GM19025 (cell line): ENCODE results near the gene MYT1.

Experiments used
- ATAC-seq: cut with Tn5 transposase; IDR thresholded peaks from one replicate; pipeline ENCODE4 v1.9.1; 2021; ENCODE audit warnings: mild to moderate bottlenecking, low read depth, moderate library complexity; ENCODE audit not compliant: unreplicated experiment

Gene MYT1

DNA sequence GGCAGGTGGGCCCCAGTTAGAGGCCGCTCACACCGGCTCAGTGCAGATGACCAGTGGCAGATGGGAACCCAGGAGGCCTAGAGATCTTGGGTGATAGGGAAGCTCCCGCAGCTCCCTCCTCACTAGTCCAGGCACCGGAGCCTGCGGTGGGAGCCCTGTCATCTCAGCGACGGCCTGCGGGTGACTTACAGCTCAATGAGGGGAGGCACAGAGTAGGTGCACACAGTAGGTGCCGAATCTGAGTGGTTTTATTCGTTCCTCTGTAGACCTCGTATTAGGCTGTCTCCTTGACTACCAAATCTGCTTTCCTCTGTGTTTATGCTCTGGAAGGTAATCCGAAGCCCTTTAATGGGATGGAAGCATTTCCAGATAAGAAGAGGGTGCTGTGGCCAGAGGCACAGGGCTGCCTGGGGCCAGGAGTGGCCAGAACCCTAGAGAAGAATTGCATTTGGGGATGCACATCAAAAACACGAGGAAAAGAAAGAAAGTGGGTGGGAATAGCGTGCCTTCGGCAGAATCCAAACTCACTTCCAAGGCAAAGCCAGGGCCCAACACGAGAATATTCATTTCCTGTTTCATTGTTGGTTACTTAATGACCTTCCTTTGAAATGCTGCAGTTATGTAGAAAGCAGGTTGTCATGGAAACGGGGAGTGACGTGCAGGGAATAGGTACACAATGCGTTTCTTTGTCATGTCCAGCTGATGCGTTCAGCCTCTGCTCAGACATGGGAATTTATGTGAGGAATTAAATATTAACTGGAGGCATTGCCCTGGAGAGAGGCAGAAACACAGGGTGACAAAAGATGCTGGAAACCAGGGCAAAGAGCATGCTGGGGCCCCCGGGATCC, 24.7 kb downstream of the MYT1 start:
- no peak for ATAC-seq

DNA sequence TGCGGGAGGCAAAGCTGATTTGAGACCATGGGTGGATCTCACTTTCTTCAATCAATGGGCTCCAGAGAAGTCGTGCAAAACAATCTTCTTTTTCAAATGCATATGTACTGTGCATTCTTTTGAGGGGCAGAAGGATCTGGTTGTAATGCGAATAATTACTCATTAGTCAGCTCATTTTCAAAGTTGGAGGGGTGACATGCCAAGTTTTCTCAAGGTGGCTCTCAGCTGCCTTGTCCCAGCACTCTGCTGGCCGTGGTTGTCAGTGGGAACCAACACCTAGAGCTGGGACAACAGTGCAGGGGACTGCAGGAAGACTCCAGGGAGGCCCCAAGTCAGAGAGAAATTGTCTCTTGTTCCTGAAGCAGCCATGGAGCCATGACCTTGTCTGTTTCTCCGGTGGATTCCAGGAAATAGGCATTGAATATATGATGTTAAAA, 25.3 kb downstream of the MYT1 start:
- no peak for ATAC-seq

DNA sequence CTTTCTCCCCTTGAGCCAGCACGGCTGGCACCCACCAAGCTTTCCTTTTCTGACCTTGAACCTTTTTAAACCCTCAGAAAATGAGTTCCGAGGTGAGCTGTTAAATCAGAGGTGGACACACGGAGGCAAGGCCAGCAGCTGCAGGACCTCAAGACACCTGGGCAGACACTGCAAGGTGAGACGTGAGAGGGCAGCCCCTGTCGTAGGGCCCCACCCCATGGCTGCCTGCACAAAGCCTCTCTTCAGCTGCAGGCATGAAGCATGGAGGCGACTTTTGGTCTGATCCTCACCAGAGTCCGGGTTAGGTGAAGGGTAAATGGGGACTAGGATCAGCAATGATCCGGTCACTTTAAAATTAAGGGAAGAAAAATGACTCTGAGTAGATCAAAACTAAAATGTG, 25.7 kb downstream of the MYT1 start:
- ATAC-seq, result no peak

DNA sequence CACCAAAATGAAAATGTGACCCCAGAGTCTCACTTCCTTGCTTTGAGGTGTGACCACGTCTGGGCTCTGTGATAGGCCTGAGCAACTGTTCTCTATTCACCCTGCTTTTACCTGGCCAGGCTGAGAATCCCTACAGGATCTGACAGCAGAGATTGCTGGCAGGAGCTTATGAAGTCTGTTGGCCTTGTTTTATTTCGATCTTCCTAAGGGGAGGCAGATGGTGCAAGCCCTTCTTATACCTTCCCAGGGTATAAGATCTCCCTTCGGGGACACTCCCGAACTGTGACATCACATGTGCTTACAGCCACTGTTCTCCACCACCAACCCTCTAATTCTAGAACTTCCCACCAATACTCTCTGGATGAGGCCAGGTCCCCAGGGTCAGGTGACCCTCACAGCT, 26.8 kb downstream of the MYT1 start:
- ATAC-seq, result no peak

DNA sequence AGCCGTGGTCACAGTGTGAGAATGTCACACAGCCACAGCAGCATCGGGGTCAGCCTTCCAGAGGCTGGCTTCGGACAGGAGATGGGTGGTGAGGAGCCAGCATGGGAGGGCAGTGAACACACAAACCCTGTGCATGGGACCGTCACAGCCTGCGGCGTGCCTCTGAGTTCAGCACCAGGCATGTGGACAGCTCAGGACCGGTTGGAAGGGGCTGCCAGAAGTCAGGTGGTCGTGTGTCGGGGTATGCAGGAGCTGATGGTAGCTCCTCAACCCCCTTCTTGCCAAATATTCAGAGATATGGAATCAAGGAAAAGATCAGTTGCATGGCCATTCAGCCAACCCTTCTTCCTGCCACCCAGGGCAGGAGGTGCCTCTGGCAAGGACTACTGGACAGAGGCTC, 28.2 kb downstream of the MYT1 start:
- no peak for ATAC-seq

DNA sequence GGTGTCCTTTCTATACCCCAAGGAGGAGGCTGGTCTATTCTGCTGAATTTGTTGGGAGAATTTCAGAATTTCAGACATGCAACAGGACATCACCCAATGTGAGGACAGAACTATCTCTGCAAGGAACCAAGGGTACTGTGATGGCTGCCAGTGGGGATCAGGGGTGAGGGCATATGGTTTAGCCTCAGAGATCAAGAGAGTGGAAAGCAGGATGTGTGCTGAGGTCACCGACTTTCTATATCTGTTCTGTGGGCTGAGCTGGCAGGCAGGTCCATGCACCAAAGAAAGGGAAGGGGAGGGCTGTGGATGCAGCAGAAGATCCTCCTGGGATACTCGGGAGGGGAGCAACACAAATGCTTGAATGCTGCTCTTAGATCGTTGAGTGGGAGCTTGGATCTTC, 28.8 kb downstream of the MYT1 start:
- ATAC-seq, result no peak

DNA sequence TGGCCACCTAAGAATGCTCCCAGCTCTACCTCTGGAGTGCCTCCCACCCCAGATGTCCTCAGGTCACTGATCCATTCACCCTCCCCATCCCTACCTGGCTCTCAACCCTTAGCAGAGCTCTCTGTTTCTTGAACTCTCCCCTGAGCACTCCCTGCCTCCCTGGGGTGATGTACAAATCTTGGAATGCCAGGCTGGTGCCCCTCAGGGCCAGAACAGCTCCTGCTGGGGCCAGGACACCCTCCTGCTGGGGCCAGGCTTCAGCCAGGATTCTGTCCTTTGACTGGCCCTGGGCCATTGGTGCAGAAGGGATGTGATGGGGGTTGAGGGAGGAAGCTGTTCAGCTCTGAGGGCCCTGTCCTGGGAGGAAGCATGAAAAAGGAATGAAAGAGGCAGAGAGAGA, 30.0 kb downstream of the MYT1 start:
- no peak for ATAC-seq

DNA sequence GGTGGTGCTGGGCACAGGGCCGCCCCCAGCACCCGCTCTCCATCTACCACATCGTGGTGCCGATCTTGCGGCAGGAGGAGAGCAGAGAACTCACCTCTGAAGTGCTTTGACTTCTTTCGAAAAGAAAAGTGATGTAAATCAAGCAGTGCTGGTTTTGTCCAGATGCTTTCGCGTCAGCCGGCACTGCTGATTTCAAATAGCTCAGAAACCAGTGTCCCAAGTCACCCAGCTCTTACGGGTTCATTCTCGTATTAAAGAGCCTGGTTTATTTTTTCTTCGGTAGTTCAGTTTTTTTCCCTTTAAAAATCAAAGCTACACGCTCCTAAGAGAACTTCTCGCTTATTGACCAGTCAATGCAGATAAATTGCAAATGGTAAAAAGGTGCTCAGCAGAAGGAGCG, 32.1 kb downstream of the MYT1 start:
- no peak for ATAC-seq

DNA sequence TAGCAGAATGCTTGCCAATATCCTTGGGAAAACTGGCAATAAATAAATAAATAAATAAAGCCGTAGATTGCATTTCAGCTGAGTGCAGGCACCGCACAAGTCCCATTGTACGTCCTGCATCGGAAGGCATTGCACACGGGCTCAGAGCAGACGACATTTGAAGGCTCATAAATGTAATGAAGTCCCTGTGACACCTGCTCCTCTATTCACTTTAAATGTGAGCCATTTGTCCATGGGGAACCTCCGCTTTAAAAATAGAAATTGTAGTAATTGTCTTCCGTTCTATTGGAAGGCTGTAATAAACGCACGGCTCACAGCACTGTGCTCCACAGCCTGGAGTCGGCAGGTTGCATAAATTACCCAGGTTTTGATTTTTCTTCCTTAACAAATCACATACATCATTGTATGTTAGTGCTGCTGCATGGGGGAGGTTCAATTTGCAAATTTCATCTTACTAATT, 32.6 kb downstream of the MYT1 start:
- ATAC-seq, result no peak

DNA sequence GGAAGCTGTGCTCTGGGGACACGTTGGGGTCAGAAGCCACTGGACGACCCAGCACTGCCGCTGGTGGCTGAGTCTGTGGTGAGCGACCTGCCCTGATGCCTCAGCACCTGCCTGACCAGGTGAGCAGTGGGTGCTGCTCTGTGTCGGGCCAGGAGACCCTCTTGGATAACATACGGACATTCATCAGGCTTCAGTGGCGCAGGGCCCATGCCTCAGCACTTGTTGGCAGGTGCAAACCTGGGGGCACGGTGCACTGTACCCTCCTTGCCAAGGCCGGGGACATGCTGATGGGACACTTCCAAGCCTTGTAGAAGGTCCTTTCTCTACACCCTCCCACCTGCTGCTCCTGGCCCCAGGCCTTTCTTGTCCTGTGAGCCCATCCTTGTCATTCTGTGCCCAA, 34.1 kb downstream of the MYT1 start:
- ATAC-seq, result no peak

DNA sequence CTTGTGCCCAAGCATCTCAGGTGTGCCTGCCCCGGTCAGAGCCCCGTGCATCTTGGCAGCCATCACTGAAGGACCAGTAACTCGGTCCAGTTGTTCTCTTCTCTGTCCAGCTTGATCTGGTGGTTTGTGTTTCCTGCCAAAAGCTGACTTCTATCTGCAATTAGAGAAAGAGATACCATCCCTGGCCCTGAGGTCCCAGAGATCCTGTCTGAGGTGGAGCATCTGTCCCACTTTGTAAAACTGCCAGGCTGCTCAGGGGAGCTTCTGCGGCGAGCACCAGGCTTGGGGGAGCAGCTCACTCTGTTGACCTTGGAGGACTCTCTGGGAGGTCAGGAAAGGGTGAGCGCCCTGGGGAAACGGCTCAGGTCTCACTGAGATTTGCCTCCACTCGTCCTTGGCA, 35.1 kb downstream of the MYT1 start:
- no peak for ATAC-seq

DNA sequence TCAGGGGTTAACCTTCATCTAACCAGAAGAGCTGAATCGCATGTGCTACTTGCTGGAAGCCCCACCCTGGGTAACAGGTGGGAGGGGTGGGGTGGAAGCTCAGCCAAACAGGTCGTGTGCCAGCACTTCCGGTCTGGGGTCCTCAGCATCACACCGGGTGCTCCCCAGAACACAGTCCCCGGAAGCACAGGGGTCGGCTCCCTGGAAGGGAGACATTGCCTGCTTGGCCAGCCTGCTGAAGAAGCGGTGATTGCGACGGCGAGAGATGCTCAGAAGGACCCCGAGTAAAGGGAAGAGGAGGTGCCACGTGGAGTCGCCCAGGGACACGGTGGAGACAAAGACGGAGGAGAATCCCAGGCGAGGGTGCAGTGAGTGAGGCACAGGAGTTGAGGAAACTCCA, 36.5 kb downstream of the MYT1 start:
- no peak for ATAC-seq

DNA sequence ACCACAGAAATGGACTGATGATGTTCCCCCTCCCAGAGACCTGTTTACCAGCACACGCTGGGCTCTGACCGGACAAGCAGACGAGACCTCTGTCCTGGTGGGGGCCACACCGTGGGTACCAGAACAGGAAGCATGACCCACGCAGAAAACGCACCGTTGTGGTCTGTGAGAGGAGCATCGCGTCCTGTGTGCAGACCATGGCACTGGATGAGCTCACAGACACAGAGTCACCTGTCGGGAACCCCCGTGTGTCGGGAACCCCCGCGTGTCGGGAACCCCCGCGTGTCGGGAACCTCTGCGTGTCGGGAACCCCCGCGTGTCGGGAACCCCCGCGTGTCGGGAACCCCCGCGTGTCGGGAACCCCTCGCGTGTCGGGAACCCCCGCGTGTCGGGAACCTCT, 37.4 kb downstream of the MYT1 start:
- ATAC-seq, result no peak

DNA sequence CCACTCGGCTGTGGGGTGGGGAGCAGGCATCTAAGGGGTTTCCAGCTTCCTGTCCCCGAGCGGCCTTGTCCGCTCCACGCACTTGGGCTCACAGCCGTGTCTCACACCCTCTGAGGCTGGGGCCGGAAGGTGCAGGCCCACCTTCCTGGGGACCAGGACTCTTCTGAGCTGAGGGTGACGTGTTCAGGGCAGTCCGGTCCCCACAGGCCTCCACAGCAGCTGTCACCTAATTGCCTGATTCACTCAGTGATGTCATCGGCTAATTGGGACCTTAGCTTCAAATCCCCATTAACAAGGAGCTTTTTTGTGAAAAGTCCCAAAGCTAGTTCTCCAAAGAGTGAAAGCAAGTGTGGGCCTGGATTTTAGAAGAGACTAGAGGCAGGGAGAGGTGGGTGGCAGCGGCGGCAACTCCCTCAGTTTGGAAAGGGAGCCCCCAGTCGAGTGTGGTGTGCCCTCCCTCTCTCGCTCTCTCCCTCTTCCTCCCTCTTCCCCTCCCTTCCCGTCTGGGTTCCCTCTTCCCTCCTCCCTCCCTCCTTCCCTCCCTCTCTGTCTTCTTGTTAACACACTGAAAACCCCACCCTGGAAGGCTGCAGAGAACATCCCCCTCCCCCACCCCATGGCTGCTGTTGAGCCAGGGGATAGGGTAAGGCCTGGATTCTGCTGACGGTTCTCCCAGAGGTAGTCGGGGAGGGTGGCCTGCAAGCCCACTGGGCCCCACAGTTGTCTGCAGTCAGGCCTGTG, 39.0 kb downstream of the MYT1 start:
- ATAC-seq, result no peak

DNA sequence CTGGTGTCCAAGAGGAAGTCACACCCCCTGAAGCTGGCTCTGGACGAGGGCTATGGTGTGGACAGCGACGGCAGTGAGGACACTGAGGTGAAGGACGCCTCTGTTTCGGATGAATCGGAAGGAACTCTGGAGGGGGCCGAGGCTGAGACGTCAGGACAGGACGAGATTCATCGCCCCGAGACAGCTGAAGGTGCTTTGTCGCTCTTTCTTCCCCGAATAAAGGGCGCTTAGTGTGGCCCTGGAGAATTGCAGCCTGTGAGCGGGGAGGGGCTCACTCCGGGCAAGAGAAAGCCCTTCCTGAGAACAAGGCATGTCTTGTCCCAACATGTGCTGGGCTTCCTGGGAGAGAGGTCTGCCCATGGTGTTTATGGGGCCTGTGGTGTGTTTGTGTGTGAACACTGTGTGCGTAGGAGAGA, 41.4 kb downstream of the MYT1 start:
- no peak for ATAC-seq

DNA sequence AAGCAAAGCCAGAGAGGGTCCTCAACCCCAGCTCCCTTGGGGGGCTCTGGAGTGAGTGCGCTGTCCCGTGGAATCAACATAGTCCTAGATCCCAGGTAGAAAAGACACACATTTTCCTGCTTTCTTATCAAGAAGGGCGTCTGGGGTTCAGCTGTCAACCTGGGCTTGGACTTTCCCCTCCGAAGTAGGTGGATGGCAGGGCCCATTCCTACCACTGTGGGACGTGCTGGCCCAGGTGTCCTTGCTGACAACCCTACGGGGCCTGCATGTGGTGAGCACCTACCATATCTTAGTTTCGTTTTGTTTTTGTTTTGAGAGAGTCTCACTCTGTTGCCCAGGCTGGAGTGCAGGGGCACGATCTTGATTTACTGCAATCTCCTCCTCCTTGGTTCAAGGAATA, 42.4 kb downstream of the MYT1 start:
- no peak for ATAC-seq

DNA sequence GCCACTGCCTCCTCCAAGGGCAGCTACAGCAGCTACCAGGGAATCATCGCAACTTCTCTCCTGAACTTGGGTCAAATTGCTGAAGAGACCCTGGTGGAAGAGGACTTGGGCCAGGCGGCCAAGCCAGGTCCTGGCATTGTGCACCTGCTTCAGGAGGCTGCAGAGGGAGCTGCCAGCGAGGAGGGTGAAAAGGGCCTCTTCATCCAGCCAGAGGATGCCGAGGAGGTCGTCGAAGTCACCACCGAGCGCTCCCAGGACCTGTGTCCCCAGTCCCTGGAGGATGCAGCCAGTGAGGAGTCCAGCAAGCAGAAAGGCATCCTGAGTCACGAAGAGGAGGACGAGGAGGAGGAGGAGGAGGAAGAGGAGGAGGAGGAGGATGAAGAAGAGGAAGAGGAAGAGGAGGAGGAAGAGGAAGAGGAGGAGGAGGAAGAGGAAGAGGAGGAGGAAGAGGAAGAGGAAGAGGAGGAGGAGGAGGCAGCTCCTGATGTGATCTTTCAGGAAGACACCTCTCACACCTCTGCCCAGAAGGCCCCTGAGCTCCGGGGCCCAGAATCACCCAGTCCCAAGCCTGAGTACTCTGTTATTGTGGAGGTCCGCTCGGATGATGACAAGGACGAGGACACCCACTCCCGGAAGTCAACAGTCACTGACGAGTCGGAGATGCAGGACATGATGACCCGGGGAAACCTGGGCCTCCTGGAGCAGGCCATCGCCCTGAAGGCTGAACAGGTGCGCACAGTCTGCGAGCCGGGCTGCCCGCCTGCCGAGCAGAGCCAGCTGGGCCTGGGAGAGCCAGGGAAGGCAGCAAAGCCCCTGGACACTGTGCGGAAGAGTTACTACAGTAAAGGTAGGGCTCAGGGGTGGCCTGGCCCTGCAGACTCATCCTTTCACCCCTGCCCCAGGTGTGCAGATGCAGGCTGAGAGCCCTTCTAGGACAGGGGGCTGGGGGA, 43.7 kb downstream of the MYT1 start:
- ATAC-seq, result no peak

DNA sequence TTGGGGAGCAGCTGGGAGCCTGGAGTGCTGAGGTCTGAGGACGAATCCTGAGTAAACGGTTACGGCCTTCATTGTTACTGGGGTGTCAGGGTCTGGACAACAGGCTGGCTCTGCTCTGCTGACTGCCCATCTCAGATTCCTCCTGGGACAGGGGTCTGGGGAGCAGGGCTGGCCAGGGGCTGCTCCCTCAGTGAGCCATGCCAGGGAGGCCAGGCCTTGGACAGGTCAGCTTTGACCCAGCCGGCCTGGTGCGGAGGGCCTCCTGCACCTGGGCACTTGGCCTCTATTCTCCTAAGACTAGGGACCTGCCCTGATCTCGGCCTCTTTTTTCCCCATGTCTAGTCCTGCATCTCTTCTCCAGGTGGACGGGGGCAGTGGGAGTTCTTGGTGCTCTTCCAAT, 44.9 kb downstream of the MYT1 start:
- ATAC-seq, result no peak

DNA sequence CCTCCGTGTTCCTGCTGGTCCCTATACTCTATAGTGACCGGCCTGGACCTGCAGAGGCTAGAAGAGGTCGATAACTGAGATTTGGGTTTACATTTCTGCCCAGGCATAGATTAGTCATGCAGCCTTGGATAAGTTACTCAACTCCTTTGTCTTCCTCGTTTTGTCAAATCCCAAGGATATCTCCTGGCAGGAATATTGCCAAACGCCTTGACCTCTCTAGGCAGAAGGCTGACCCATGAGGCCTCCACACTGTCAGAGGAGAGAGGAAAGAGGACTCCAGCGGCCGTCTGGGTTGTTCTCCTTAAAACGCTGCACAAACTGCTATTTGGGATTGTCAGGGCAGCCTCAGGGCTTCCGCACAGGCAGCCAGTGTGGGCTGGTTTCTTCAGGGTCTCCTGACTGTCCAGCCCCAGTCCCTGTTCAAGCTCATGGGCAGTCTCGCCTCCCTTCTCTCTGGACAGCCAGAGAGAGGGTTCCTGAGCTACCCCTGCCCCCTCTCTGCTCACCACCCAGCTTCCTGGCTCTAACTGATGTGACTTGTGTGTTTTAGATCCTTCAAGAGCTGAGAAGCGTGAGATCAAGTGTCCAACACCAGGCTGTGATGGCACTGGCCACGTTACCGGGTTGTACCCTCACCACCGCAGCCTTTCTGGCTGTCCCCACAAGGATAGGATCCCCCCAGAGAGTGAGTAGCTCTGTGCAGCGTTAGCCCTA, 46.6 kb downstream of the MYT1 start:
- ATAC-seq, result no peak
